Stimulated activated CD8-positive, alpha-beta memory T cell treated with anti-CD3 and anti-CD28 coated beads, Interleukin-15, amount 100 ng/mL, for 4 hours (primary cell): Measurements from ENCODE around the gene EEF1A1.

Source experiments
- DNase-seq, 2 donors: peaks; one replicate each; pipeline ENCODE4 v3.0.0-alpha.2; 2020; ENCODE audit warnings: low read depth in 2 of 2

The EEF1A1 gene

GRCh38 chr6:73505142-73505541 is 15.7 kb downstream of the EEF1A1 start:
- no peak for DNase-seq

- no peak for DNase-seq
Observed at GRCh38 chr6:73504160-73504559, 16.7 kb downstream of the EEF1A1 start.

- DNase-seq = no peak
Observed at GRCh38 chr6:73503027-73503772, 17.6 kb downstream of the EEF1A1 start.

GRCh38 chr6:73497915-73498314 is 22.9 kb downstream of the EEF1A1 start:
- DNase-seq = no peak

- DNase-seq = no peak
Observed at GRCh38 chr6:73491377-73491776, 29.5 kb downstream of the EEF1A1 start.

- no peak for DNase-seq
Observed at GRCh38 chr6:73487473-73487872, 33.4 kb downstream of the EEF1A1 start.

GRCh38 chr6:73484438-73484837 is 36.4 kb downstream of the EEF1A1 start:
- DNase-seq = no peak

- no peak for DNase-seq
Observed at GRCh38 chr6:73481969-73482368, 38.9 kb downstream of the EEF1A1 start.

- DNase-seq = no peak
Observed at GRCh38 chr6:73477407-73477806, 43.4 kb downstream of the EEF1A1 start.

GRCh38 chr6:73476723-73477122 is 44.1 kb downstream of the EEF1A1 start:
- no peak for DNase-seq

GRCh38 chr6:73471686-73472290 is 49.0 kb downstream of the EEF1A1 start:
- no peak for DNase-seq
